HL-60 (cell line): Measurements from ENCODE around the gene CAMK1D.

ENCODE experiments used
- CTCF ChIP-seq: IDR thresholded peaks from one replicate; pipeline ENCODE4 v1.5.1; 2011; ENCODE audit warnings: low read length, control low read depth, inconsistent platforms; ENCODE audit not compliant: insufficient read depth
- SPI1 ChIP-seq: IDR thresholded peaks from 2 replicates; pipeline ENCODE4 v1.6.1; 2012; ENCODE audit warnings: low read depth, mild to moderate bottlenecking, borderline replicate concordance

DNA sequence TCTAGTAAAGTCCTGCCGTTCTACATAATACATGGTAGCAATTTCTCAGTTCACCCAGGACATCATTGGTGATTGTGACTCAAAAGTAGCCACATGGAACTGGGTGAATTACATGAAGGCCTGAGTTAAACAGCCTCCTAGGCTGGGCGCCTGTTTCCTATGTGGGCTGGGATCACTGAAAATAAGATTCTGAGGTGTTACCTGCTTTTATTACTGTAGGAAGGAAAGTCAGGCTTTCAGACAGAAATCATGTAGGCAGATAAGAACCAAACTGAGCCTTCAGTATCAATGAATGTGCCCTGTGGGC lies 160.4 kb downstream of the CAMK1D start:
- TF ChIP-seq SPI1 (no peak), CTCF (no peak)
